HG02759 (cell line): Measurements from ENCODE around the gene PPAN.

Experiments used
- ATAC-seq: cut with Tn5 transposase; IDR thresholded peaks from one replicate; pipeline ENCODE4 v1.9.1; 2021; ENCODE audit warnings: mild to moderate bottlenecking, moderate library complexity; ENCODE audit not compliant: unreplicated experiment

PPAN gene, protein sequence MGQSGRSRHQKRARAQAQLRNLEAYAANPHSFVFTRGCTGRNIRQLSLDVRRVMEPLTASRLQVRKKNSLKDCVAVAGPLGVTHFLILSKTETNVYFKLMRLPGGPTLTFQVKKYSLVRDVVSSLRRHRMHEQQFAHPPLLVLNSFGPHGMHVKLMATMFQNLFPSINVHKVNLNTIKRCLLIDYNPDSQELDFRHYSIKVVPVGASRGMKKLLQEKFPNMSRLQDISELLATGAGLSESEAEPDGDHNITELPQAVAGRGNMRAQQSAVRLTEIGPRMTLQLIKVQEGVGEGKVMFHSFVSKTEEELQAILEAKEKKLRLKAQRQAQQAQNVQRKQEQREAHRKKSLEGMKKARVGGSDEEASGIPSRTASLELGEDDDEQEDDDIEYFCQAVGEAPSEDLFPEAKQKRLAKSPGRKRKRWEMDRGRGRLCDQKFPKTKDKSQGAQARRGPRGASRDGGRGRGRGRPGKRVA

DNA sequence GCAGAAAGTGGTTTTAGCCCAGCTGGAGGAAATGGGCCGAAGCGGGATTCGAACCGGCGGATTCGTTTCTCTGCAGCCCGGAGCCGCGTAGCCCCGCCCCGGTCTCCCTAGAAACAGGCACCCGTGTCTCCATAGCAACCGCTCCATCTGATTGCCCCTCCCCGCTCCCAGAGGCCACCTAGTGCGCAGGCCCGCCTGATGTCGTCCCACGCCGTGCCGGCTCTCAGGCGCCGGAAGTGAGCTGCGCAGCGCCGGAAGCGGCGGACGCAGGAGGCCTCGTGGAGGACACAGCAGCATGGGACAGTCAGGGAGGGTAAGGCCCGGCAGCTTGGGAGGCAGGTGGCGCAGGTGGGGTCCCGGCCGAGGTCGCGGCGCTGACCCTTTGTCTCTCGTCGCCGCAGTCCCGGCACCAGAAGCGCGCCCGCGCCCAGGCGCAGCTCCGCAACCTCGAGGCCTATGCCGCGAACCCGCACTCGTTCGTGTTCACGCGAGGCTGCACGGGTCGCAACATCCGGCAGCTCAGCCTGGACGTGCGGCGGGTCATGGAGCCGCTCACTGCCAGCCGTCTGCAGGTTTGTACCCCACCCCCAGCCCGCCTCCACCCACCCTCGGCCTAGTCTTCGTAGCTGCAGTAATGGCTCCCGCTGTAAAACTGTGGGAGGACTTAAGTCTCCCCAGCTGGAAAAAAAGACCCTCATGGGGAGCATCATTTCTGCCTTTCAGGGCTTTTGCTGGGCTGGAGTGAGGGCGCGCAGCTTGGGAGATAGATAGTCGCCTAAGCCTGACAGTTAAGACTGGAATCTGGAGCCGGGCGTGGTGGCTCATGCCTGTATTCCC, at the start of gene PPAN:
TSS of gene PPAN (plus strand) at position 263 of the 837 bp plus-strand sequence. CDS start at position 296, 33 bp downstream.
- peak; percentile 52 for ATAC-seq

DNA sequence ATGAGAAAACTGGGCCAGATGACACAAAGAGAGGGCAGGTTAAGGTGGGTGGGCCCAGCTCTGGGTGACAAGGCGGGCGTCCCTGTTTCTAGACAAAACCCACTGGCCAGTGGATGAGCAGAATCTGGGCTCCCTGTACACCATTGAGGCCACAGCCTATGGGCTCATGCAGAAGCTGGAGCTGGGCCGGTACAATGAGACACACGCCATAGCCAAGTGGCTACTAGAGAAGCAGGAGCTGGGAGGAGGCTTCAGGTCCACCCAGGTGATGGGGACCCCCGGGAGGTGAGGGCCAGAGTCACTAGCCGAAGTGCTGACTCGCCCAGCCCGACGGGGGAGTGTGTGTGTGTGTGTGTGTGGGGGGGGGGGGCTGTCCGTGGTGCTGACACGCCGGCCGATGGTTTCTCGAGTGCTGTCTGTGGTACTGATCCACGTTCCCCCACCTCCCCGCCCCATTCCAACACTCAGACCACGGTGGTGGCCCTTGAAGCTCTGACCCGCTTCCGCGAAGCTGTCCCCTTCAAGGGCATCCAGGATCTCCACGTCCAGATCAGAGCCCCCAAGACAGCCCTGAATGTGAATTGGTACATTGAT, 44.3 kb upstream of the PPAN start:
- no peak for ATAC-seq

DNA sequence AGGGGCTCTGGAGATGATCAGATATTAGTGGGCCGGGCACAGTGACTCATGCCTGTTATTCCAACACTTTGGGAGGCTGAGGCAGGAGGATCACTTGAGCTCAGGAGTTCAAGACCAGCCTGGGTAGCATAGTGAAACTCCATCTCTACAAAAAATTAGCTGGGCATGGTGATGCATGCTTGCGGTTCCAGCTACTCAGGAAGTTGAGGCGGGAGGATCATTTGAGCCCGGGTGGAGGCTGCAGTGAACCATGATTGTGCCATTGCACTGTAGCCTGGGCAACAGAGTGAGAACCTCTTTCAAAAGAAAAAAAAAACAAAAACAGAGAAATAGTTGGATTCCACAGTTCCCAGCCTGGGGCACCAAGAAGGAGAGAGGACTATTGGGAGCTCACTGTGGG, 38.0 kb upstream of the PPAN start:
- no peak for ATAC-seq

DNA sequence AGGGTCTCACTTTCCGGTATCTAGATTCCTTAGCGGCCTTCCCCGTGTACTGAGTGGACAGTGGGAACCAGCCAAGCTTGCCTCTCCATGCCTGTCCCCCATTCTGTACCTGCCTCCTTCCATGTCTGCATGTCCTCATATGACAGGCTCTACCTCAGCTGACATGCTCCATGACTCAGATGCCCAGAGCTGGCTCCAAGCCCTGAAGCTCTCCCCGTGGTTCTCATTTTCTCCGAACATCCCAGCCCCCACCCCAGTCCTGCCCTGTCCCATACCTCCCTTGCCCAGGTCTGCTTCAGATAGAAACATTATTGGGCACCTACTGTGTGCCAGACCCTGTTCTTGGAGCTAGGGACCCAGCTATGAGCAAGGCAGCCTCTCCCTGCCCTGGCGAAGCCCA, 37.1 kb upstream of the PPAN start:
- ATAC-seq: no peak

DNA sequence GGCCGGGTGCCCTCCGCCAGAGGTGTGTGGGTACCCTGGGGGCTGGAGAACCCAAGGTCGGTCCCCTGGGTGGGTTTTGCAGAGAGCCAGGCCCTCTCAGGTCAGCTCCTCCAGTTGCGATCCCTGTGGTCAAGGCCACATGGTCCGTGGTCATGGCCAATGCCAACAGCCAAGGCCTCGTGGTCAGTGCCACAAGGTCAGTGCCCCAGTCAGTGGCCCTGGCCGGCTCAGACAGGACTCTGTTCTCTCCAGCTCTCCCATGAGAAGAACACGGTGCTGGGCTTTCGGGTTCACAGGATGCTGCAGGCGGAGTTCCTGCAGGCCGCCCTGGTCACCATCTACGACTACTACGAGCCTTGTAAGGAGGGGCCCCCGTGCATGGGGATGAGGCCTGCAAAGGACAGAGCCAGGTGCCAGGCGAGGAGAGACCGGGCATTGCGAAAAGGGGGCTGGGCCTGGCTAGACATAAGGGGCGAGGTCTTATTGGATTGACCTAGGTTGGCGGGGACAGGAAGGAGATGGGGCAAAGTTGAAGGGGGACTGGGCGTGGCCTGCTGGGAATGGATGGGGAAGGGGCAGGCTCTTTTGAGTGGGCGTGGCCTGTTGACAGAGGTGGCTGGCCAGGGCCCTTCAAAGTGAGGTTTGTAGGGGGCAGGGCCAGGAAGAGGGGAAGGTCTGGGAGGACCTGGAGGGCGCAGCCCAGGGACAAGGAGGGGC, 35.3 kb upstream of the PPAN start:
- ATAC-seq: no peak

DNA sequence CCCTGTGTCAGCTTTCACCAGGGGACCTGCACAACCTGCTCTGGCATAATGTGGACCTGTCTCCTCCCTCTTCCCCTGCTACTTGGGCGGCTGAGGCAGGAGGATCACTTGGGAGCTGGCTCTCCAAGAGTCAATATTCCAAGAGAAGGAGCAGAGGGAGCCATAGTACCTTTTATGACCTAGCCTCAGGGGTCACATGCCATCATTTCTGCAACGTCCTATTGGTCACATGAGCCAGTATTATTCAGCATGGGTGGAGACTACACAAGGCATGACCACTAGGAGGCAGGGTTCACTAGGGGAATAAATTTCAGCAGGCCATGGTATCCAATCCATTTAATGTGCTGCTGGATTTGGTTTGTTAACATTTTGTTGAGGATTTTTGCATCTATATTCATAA, 32.0 kb upstream of the PPAN start:
- no peak for ATAC-seq

DNA sequence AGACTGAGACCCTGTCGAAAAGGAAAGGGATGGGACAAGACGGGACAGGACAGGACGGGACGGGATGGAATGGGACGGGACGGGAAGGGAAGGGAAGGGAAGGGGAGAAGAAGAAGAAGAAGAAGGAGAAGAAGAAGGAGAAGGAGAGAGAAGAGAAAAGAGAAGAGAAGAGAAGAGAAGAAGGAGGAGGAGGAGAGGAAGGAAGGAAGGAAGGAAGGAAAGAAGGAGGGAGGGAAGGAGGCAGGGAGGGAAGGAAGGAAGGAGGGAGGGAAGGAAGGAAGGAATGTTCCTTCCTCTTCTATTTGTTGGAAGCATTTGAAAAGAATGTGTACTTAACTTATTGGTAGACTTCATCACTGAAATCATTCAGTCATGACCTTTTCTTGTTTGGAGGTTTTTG, 29.6 kb upstream of the PPAN start:
- no peak for ATAC-seq

DNA sequence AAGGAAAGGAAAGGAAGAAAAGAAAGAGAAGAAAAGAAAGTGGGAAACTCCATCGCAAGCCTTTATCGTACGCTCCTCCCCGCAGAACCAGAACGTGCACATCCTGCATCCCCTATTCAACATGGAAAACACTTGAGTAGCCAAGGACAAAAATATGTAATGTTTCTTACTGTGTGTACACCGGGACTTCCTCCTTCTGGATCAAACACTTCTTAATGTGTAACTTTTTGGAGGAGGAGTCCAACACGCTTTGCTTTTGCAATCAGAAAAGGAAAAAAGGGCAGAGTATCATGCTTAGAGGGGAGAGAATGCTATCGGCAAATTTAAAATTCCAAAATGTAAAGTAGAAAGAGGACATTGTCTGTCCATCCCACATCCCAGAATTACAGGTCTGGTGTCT, 27.8 kb upstream of the PPAN start:
- ATAC-seq: no peak

DNA sequence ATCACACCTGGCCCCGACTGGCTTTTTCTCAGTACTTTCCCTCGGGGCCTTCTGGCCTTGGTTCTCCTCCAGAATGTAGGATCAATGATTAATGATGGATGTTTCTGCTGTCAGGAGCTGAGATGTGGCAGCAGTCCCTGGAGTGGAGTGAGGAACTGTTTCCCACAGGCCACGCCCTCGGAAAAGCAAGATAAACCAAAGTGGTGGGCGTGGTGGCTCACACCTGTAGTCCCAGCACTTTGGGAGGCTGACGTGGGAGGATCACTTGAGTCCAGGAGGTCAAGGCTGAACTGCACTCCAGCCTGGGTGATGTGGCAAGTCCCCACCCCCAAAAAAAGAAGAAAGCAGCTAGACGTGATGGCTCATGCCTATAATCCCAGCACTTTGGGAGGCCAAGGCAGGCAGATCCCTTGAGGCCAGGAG, 27.1 kb upstream of the PPAN start:
- ATAC-seq: no peak

DNA sequence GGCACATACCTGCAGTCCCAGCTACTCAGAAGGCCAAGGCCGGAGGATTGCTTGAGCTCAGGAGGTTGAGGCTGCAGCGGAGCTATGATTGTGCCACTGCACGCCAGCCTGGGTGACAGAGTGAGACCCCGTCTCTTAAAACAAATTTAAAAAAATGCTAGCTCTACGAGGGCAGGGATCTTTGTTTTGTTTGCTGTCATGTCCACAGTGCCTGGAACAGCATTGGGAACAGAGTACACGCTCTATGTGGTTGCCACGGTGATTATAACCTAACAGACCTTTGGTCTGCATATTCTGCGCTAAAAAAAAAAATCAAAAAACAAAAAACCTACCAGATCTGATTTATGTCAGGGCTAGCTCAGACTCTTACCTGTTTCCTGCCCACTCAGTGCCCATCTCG, 22.3 kb upstream of the PPAN start:
- no peak for ATAC-seq

DNA sequence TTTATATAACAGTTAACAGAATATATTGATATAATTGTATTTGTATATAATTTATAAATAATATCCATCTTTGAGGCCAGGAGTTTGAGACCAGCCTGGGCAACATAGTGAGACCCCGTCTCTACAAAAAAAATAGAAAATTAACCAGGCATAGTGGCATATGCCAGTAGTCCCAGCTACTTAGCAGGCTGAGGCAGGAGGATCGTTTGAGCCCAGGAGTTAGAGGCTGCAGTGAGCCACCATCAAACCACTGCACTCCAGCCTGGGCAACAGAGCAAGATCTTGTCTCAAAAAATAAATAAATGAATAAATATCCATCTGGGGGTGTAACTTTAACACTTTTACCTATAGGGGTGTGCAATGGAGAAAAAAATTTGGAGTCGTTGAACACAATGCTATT, 21.4 kb upstream of the PPAN start:
- no peak for ATAC-seq

DNA sequence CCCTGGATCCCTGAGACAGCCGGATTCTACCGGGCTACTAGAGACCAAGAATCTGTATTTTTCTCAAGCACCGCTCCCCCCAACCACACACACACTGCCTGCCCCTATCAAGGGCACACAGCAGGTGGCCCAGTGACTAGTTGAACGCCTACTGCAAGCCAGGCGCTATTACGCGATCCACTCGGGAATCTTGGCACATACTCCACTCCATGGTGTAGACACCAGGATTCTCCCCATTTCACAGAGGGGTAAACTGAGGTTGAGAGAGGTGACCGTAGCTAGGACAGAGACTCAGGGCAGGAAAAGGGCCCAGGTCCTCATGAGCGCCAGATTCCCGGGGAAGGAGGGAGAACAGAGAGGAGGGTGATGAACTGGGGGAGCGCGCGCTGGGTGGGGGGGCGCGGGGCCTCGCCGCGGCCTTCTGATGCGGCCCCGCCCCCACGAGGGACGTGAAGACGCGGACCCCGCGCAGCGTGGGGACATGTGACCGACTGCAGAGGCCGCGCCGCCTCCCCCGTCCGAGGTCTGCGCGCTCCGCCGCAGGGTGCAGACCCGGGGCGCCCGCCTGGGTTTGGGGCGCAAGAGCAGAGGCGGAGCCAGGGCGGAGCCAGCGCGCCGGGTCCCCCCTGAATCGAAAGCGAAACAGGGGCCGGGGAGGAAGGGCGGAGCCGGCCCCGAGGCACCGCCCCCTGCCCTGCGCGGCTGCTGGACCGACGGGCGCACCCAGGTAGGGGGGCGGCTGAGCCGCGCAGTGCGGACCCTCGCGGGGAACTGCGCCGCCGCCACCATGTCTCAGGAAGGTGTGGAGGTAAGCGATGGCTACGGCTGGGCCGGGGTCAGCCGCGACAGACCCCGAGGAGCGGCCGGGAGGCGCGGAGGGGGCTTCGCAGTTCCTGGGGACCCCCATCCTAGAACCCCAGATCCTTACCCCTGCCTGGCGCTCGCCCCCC, 20.2 kb upstream of the PPAN start, which contains the start of gene SHFL:
TSS of gene SHFL (plus strand) at position 677 of the 950 bp plus-strand sequence. CDS start at position 788, 111 bp downstream.
- peak; percentile 87 for ATAC-seq

DNA sequence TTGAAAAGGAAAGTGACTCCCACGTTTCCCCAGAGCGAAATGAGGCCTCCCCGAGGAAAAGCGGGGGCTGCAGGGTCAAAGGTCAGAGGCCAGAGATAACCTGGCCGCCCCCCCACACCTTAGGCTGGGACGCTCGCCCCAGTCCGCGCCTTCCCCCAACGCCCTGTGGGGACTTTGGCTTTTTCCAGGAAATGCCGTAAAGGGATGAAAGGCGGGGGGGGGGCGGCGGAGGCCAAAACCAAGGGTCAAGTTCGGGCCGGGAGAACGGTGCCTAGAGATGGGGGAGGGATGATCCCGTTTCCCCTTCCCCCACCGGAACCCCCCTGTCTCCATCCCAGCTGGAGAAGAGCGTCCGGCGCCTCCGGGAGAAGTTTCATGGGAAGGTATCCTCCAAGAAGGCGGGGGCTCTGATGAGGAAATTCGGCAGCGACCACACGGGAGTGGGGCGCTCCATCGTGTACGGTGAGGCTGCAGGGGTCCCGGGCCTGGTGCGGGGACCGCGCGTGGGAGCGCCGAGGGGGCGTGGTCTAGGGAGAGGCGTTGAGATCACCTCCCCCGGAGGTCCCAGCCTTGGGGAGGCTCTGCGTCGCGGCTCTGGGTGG, 19.5 kb upstream of the PPAN start:
- no peak for ATAC-seq

DNA sequence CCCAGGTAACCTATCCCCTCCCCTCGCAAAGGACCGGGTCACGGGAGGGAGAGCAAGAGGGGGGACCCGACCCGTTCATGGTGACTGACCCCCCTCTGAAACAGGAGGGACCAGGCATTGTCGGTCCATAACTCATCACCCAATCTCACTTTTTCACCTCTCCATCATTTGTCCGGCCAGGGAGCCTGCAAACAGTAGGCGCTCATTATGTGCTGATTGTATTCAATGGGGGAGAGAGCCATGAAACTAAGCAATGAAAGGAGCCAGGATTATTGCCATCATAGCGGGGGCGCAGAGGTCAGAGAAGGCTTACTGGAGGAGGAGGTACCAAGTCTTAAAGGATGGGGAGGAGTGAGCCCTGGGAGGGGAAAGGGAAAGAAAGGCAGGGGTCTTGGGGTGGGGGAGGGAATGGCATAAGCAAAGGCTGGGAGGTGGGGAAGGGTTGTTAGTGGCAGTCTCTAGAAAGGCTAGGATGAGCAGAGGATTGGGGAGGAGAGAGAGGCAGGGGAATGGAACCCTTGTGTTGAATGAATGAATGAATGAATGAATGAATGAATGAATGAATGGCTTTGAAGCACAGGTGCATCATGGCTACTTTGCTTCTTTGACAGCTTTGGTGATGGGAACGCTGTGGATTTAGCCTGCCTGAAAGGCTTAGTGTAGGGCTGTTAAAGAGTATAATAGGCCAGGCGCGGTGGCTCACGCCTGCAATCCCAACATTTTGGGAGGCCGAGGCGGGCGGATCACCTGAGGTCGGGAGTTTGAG, 18.7 kb upstream of the PPAN start:
- ATAC-seq: no peak

DNA sequence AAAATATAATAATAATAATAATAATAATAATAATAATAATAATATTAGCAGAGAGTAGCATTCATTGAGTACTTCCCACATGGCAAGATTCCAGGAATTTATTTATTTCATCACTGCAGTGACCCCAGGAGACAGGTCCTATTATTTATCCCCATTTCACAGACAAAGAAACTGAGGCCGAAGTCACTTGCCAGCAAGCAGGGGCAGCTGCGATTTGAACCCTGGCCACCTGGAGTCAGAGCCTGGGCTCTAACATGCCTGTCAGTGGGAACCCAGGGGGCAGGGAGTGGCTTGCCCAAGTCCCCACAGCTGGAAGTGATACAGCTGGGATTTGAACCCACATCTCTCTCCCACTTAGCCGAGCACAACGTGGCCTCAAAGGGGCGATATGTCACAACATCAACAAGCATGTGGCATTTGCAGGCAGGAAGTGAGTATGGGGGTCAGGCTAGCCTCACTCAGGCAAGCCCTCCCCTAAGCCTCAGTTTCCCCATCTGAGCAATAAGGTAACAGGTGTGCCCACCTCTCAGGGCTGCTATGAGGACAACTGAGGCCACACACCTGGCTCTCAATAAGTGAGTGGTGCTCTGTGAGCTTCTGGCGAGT, 17.1 kb upstream of the PPAN start:
- ATAC-seq: no peak

DNA sequence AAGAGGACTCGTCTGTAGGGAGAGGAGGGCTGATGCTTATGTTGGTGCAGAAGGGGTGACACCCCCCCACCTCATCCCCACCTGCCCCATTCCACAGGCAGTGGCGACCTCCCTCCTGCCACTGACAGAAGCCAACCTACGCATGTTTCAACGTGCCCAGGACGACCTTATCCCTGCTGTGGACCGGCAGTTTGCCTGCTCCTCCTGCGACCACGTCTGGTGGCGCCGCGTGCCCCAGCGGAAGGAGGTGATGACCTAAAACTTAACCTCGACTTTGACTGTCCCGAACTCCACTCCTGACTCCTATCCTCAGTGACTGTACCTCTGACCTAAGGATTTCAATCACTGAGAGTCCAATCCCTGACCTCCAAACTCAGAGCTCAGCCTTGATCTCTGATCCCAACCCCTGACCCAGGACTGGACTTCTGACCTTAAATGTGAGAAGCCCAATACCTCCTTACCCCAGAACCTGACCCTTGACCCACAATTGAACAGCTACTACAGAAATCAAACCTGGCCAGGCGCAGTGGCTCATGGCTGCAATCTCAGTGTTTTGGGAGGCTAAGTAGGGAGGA, 16.3 kb upstream of the PPAN start:
- no peak for ATAC-seq

DNA sequence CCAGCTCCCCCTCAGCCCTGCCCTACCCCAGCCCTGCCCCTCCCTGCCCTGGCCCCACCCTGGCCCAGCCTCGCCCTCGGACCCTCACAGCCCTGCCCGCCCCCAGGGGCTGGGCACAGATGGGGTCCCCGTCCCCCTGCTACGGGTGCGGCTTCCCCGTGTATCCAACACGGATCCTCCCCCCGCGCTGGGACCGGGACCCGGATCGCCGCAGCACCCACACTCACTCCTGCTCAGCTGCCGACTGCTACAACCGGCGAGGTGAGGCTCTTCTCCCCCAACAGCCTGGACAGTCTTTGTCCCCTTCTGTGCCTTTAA, 14.8 kb upstream of the PPAN start:
- no peak for ATAC-seq
